IMR-90 (cell line): ENCODE measurements around the gene SF3B1.

Source experiments
- BHLHE40 ChIP-seq: fragments of 150-350 bp; IDR thresholded peaks from 2 replicates; pipeline ENCODE4 v1.6.1; 2016; ENCODE audit warnings: mild to moderate bottlenecking, low read depth, low read length
- CEBPB ChIP-seq: IDR thresholded peaks from 2 replicates; pipeline ENCODE4 v1.6.1; 2012; ENCODE audit warnings: low read depth, low read length, improper control_type of control experiment
- FOS ChIP-seq: fragments of 150-350 bp; IDR thresholded peaks from 2 replicates; pipeline ENCODE4 v1.6.1; 2016; ENCODE audit warnings: low read depth, low read length
- MAFK ChIP-seq: IDR thresholded peaks from 2 replicates; pipeline ENCODE4 v1.6.1; 2012; ENCODE audit warnings: low read depth, low read length, improper control_type of control experiment
- MAZ ChIP-seq: IDR thresholded peaks from 2 replicates; pipeline ENCODE4 v1.6.1; 2012; ENCODE audit warnings: low read depth, mild to moderate bottlenecking, low read length, improper control_type of control experiment, moderate library complexity, borderline replicate concordance
- MXI1 ChIP-seq: IDR thresholded peaks from 2 replicates; pipeline ENCODE4 v1.6.1; 2012; ENCODE audit warnings: low read depth, mild to moderate bottlenecking, low read length, moderate library complexity, borderline replicate concordance
- NFE2L2 ChIP-seq: fragments of 150-350 bp; IDR thresholded peaks from 2 replicates; pipeline ENCODE4 v1.6.1; 2016; ENCODE audit warnings: low read depth, mild to moderate bottlenecking, low read length
- POLR2A ChIP-seq: IDR thresholded peaks from 2 replicates; pipeline ENCODE4 v1.6.1; 2012; ENCODE audit warnings: mild to moderate bottlenecking, low read depth, low read length
- RFX5 ChIP-seq: IDR thresholded peaks from 2 replicates; pipeline ENCODE4 v1.8.0; 2012; ENCODE audit warnings: low read depth, mild to moderate bottlenecking, low read length, moderate library complexity
- TF ChIP-seq, protein P1 (sequence below): conservative IDR thresholded peaks from 2 replicates; pipeline ENCODE4 v1.5.1; 2012; ENCODE audit warnings: mild to moderate bottlenecking, low read depth, low read length, improper control_type of control experiment

DNA sequence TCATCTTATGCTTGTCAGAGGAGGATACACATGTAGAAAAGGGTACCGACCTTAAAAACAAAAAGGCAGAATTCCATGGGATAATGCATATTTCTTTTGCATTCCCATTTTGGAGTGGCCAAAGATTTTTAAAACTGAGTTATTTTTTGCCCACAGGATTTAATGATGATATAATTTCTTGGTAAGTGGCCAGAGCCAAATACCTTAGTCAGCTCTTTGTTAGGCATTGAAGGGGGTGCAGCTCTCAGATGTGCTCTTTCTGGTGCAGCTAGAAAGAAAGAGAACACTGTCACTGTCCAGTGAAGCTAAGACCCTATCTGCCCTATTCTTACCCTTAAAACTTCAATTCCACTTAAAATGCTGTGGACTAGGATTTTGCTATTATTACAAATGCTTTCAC is 29.3 kb upstream of the SF3B1 start:
- TF ChIP-seq MAZ (no peak), NFE2L2 (no peak), POLR2A (no peak), FOS (no peak), RFX5 (no peak), CEBPB (no peak), MAFK (peak; percentile 95), MXI1 (no peak), BHLHE40 (no peak)
- TF ChIP-seq, protein P1, sequence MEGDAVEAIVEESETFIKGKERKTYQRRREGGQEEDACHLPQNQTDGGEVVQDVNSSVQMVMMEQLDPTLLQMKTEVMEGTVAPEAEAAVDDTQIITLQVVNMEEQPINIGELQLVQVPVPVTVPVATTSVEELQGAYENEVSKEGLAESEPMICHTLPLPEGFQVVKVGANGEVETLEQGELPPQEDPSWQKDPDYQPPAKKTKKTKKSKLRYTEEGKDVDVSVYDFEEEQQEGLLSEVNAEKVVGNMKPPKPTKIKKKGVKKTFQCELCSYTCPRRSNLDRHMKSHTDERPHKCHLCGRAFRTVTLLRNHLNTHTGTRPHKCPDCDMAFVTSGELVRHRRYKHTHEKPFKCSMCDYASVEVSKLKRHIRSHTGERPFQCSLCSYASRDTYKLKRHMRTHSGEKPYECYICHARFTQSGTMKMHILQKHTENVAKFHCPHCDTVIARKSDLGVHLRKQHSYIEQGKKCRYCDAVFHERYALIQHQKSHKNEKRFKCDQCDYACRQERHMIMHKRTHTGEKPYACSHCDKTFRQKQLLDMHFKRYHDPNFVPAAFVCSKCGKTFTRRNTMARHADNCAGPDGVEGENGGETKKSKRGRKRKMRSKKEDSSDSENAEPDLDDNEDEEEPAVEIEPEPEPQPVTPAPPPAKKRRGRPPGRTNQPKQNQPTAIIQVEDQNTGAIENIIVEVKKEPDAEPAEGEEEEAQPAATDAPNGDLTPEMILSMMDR, result no peak
